Stimulated activated CD4-positive, alpha-beta T cell treated with anti-CD3 and anti-CD28 coated beads, Interleukin-12 subunit alpha, Interleukin-12 subunit beta, amount 100 ng/mL, for 4 hours (primary cell): Measurements from ENCODE around the gene TSPAN9.

ENCODE experiments used
- DNase-seq: peaks from one replicate; pipeline ENCODE4 v3.0.0-alpha.2; 2020

The TSPAN9 gene

GRCh38 chr12:3281588-3282383, 204.6 kb downstream of the TSPAN9 start:
- no peak for DNase-seq

- DNase-seq, result no peak
Observed at GRCh38 chr12:3282384-3282670, 205.1 kb downstream of the TSPAN9 start.

DNA sequence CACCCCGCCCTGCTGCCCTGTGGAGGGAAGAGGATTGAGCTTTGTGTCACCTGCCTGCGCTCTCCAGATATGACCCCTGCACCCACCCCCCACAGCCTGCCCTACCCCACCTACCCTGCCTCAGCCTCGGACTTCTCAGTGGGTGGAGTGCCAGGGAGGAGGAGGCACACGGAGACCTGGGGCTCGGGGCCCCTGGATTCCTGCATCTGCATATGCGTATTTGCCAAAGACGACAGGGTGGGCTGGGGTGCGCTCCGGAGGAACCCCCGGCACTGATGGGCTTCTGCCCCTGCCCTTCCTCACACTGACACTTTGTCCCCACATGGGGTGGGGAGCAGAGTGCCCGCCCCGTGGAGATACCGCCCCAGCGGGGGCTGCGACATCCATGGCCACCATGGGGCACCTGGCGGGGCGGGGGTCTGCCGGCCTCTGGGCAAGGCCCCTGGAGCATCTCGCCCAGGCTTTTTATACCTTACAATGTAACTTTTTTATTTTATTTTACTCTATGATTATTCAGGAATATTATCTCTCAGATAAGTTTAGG, 206.0 kb downstream of the TSPAN9 start:
- DNase-seq, result no peak

DNA sequence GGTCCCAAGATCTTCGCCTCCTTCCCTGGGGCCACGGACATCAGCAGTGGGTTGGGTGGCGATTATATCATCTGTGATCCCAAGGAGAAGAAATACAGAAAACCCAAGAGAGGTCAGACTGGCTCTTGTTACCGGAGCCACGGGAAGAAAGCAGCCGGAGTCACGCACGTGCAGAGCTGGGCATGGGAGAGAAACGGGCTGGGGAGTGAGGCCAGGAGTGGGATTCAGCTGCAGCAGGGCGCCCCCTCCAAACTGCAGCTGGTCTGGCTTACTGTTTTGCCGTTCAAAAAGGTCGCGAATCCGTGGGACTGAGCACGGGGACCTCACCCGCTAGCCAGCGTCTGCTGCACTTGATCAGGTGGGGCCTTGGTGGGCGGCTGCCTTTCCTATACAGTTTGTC, 207.2 kb downstream of the TSPAN9 start:
- no peak for DNase-seq

DNA sequence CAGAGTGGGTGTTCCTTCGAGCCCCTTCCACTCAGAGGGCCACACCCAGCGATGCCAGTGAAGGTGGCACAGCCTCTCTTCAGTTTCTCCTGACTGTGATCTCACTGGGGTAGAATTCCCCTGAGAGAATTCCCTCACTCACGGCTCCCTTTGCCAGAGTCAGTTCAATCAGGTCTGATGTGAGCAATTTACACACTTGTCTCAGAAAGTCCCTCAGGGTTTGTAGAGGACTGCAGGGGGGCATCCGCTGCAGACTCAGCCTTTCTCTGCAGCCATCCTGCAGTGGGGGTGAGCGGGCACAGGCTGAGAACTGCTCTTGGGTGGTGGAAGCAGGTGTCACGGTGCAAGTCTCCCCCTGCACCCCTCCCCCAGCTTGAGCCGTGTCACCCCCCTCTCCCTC, 208.4 kb downstream of the TSPAN9 start:
- DNase-seq, result no peak

- DNase-seq, result no peak
Observed at GRCh38 chr12:3288690-3289089, 211.5 kb downstream of the TSPAN9 start.

GRCh38 chr12:3289702-3290101, 212.5 kb downstream of the TSPAN9 start:
- no peak for DNase-seq

DNA sequence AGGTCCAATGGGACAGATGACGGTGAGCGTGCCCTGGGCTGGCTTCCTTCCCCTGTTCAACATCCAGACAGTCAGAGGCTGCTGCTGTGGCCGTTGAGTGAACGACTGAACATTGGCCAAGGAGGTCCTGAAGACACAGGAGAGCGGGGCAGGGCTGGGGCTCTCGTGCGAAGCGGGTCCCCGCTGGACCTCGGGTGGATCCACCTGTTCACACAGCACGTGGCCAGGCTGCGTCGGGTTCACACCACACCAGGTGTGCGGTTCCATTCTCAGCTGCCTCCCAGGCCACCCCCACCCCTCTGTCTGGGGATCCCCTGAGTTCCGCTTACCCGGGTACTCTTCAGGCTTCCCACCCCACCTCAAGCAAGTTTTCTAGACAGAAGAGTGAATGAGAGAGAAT, 214.8 kb downstream of the TSPAN9 start:
- DNase-seq, result no peak

- DNase-seq, result no peak
Observed at GRCh38 chr12:3292677-3293412, 215.7 kb downstream of the TSPAN9 start.

DNA sequence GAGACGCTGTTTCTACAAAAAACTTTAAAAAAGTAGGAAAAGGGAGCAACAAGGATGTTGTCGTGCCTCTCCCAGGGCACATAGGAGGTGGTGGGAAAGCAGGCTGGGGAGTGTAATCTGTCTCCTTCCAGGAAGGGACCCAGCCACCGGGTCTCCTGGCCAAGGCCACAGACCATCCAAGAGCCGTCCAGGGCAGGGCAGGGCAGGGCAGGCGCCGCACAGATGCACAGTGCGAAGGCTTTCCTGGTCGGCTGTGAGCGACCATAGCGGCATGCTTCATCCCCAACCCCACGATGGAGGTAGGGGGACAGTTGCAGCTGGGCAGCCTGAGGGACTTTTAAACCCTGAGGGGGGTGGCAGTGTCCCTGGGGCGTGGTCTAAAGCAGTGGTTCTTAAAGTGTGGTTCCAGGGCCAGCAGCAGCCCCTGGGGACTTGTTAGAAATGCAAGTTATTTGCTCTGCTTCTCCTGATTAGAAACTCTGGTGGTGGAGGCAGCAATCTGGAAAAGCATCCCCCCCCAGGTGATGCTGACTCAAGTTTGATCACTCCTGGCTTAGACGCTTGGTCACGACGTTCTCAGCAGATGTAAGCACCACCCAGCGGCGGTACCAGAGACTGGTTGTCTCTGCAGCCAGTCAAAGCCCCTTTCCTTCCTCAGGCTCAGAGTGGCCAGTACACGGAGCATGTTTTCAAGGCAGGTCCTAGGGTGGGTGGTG, 216.4 kb downstream of the TSPAN9 start:
- no peak for DNase-seq

GRCh38 chr12:3294481-3294911, 217.3 kb downstream of the TSPAN9 start:
- no peak for DNase-seq

DNA sequence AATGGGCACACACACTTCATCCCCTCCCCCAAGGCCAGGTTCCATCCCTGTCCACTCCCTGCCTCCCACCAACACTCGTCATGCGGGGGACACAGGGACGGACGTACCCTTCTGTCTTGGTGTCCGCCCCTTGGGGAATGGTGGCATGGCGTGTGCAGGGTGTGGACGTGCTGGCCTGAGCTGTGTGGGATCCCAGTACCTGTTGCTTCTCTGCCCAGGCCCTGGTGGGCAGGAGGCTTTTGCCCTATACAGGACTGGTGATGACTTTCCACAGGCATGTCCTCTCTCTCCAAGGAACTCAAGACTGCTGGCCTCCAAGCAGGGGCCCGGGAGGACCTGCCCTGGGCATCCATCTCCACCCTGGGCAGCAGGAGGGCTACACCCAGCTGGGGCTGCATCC, 218.0 kb downstream of the TSPAN9 start:
- DNase-seq, result no peak

DNA sequence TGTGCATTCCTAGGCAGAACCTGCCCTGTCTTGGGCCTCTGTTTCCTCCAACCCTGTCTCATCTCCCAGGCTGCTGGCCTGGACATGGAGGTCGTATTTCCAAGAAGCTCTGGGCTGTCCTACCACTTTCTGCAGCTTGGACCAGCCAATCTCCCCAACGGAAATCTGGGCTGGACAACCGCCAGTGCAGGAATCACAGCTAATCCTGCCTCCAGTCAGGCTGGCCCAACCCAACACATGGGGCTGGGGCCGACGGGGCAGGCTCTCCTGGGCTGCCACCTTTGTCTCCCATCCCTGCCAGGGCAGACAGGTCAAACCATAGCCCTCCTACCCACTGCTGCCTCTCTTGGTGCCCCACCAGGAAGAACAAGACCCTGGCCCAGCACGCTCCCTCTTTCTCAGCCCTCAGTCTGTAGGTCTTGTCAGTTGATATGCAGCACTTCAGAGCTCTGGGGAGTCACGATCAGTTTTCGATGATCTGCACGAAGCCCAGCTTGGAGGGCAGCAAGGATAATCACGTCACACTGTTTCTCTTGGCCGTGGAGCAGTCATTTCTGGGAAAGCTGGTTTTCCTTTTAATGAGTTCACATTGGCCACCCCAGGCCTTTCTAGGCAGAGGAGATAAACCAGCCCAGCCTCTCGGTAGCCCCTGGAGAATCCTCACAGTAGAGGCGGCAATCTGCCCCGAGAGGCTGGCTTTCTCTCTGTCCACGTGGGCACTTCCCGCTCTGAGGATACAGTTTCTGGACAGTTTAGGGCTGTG, 218.6 kb downstream of the TSPAN9 start:
- DNase-seq, result no peak

DNA sequence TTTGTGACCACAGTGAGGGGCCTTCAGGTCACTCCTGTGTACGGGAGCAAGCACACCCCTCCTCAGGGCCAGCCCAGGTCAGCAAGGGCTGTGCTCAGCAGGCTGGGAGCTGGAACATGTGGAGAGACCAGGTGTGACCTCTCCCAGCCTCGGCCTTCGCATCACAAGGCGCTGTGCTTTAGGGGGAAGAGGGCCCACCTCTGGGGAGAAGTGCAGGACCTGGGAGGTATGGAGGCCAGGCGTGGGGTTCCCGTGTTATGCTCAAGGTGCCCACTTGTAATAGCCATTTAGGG, 219.2 kb downstream of the TSPAN9 start:
- no peak for DNase-seq

DNA sequence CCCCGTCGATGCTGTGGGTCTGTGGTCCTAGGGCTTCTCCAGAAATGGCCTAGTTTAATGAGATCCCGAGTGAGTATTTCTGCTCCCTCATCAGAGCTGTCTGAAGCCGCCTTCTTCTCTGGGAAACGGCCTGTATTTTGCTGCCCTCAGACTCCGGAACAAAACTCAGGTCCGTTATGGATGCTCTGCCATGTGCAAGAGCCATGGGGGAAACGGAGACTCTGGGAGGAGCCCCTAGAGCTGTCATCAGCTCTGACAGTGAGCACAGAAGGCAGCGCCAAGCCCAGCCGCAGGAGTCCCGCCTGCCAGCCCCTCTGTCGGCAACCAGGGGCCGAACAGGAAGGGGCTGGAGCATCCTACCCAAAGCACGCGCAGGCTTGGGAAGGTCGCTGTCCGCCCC, 221.4 kb downstream of the TSPAN9 start:
- no peak for DNase-seq

GRCh38 chr12:3299929-3300832, 223.0 kb downstream of the TSPAN9 start:
- DNase-seq, result peak; percentile 75

- DNase-seq, result no peak
Observed at GRCh38 chr12:3300833-3301401, 223.7 kb downstream of the TSPAN9 start.

DNA sequence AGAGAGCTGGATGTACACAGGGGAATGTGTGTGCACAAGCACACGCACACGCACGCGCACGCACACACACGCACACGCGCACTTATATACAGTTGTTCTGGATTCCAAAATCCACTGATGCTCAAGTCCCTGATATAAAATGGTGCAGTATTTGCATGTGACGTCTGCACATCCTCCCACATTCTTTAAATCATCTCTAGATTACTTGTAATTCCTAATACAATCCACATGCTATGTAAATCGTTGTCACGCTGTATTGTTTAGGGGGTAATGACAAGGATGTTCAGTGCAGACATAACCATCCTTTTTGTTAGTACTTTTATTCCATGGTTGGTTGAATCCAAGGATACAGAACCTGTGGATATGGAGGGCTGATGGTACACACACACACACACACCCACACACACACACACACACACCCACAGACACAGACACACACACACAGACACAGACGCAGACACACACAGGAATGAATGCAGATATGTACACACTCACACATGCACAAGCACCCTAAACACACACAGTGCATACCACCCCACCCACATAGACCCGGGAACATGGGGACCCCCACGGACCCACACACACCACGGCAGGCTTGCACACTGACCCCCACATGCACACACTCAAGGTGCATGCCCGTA, 225.3 kb downstream of the TSPAN9 start:
- DNase-seq, result no peak

DNA sequence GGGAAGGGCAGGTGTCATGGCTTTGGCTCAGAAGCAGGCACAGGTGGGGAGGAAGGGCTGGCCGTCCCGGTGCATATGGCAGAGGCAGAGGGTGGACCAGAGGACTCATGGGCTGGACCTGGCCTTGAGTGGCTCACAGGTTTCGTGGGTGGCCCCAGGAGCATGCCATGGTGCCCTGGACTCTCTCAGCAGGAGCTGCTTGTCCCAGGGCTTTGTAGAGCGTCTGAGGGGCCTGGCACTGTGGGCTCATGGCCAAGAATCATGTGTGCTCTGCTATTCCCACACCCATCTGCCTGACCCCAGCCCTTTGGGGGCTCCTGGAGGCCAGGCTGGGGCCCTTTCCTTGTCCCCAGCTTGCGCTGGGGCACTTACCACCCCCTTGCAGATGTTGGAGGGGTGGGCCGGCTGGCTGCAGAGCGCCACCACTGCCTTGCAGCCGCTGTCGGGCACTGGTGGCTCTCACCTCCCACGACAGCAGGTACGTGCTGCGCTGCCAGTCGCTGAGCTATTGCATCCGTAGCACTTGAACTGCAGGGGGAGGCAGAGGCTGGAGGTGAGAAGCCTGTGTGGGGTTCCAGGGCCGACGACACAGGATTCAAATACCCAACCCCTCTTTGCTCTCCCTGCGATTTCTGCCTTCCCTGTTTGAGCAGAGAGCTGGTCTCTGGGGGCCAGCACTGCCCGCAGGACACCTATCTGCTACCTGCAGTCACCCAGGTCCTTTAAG, 226.4 kb downstream of the TSPAN9 start:
- DNase-seq, result no peak

- DNase-seq, result no peak
Observed at GRCh38 chr12:3304436-3305165, 227.4 kb downstream of the TSPAN9 start.
